Measurements from ENCODE around the gene MRAP.
"Not testable (repeated sequence)": the region's sequence is repeated elsewhere in the genome, so short reads cannot be mapped to it uniquely, and the experiment has no call there.

MRAP gene

DNA sequence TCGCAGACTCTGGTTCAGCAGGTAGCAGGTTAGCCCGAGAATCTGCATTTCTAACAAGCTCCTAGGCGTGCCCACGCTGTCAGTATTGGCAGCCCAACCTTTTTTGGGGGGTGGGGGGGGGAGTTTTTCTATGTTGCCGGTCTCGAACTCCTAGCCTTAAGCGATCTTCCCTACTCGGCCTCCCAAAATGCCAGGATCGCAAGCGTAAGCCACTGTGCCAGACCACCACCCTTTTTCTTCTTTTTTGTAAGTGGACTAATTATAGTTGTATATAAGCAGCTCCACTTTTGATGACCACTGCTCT lies 19.3 kb upstream of the MRAP start:
- no peaks in the 10 kb centered on the region for H3K9me3 Mint-ChIP-seq
- no peaks in the 10 kb centered on the region for H3K27me3 Mint-ChIP-seq

DNA sequence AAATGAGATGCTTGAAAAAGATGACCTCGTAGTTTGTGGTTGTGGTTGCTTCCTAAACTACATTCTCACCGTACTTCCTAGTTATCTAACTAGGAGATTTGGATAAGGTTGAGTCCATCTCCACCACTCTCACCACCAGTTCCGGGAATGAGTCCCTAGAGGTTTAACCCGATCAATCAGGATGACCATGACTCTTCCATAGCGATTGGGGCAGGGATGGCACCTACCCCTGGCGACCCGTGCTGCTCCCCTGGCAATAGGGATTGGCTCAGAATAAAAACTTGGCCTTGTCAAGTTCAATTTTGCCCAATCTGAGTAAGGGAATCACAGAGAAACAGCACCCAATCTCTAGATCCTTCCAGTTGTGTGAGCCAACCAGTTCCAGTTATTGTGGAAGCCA lies 17.1 kb upstream of the MRAP start:
- Mint-ChIP-seq H3K4me1 (peaks cover 24% of the 10 kb centered on the region), H3K9me3 (no peaks in the 10 kb centered on the region), H3K27me3 (no peaks in the 10 kb centered on the region), H3K27ac (no peak overlapping the region), H3K4me3 (no peak overlapping the region)
- DNase-seq, result no peak
- no peak for ATAC-seq

More for the DNA sequence above, 19.3 kb upstream of the MRAP start:
- H3K27ac Mint-ChIP-seq, result peak overlapping the region; percentile 99
- DNase-seq (peak in 1 of 2 donors; percentile 7), ATAC-seq (no peak)
- H3K4me3 Mint-ChIP-seq, result peak overlapping the region; percentile 99 to 100
- peaks cover 32% of the 10 kb centered on the region for H3K4me1 Mint-ChIP-seq

DNA sequence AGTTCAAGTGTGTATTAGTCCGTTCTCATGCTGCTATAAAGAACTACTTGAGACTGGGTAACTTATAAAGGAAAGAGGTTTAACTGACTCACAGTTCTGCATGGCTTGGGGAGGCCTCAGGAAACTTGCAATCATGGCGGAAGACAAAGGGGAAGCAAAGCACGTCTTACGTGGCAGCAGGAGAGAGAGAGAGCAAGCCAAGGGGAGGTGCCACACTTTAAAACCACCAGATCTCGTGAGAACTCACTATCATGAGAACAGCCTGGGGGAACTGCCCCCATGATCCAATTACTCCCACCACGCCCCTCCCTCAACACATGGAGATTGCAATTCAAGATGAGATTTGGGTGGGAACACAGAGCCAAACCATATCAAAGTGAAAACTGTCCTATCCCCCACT lies 15.7 kb upstream of the MRAP start:
- no peaks in the 10 kb centered on the region for H3K9me3 Mint-ChIP-seq
- DNase-seq, result no peak
- no peaks in the 10 kb centered on the region for H3K27me3 Mint-ChIP-seq
- no peak for ATAC-seq
- H3K4me3 Mint-ChIP-seq, result no peak overlapping the region
- no peak overlapping the region for H3K27ac Mint-ChIP-seq
- H3K4me1 Mint-ChIP-seq, result peaks cover 16% of the 10 kb centered on the region

DNA sequence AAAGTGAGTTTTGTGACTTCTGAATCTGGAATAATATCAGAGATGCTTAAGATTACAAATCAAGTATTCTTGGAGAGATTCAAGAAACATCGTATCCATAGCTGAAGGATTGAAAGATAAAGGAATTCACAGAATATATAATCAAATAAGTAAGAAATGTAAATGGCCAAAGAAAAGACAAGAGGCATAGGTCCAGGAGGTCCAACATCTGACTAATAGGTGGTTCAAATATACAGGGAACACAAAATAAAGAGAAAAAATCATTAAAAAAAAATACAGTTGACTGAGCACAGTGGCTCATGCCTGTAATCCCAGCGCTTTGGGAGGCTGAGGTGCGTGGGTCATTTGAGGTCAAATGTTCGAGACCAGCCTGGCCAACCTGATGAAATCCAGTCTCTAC lies 13.2 kb upstream of the MRAP start:
- Mint-ChIP-seq H3K4me3 (no peak overlapping the region), H3K27me3 (no peaks in the 10 kb centered on the region), H3K9me3 (no peaks in the 10 kb centered on the region), H3K27ac (no peak overlapping the region), H3K4me1 (peaks cover 2% of the 10 kb centered on the region)
- ATAC-seq (no peak), DNase-seq (no peak)

DNA sequence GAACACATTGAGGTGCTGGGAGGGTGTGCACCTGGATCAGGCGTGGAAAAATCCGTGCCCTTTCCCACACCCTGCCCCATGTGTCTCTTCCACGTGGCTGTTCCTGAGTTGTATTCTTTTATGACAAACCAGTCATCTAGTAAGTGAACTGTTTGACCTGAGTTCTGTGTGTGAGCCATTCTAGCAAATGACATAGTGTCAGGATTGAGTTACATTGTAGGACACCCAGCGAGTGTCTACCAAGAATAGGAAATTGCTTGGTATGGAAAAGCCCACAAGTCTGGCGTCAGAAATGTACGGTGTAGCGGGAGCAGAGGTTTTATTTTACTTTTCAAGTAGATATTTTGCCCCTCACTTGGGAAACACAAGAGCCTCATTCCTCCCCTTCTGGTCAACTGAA lies 1.2 kb upstream of the MRAP start:
- Mint-ChIP-seq H3K27ac (no peak overlapping the region), H3K4me3 (no peak overlapping the region), H3K27me3 (no peaks in the 10 kb centered on the region), H3K4me1 (no peaks in the 10 kb centered on the region), H3K9me3 (no peaks in the 10 kb centered on the region)
- ATAC-seq (no peak), DNase-seq (no peak)

DNA sequence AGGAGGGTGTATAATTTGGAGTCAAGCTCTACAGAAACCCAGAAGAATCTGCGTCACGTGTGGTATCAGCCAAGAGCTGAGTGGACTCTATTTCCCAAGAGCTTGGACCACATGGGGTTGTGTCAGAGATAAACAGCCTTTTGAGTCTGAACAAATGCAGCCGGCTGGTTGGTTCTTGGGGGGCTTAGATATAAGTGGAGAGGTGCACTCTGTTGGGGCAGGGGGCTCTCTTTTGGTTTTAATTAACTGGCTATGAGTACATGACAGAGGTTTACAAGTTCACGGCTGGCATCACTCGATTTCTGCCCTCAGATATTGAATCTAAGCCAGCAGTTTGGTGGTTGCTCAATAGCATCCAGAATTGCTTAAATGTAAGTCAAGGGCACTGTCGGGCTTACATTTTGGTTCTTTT lies 501 bp upstream of the MRAP start:
- no peak overlapping the region for H3K27ac Mint-ChIP-seq
- DNase-seq, result no peak
- no peak for ATAC-seq
- H3K9me3 Mint-ChIP-seq, result no peaks in the 10 kb centered on the region
- H3K27me3 Mint-ChIP-seq, result no peaks in the 10 kb centered on the region
- H3K4me1 Mint-ChIP-seq, result no peaks in the 10 kb centered on the region
- H3K4me3 Mint-ChIP-seq, result no peak overlapping the region

DNA sequence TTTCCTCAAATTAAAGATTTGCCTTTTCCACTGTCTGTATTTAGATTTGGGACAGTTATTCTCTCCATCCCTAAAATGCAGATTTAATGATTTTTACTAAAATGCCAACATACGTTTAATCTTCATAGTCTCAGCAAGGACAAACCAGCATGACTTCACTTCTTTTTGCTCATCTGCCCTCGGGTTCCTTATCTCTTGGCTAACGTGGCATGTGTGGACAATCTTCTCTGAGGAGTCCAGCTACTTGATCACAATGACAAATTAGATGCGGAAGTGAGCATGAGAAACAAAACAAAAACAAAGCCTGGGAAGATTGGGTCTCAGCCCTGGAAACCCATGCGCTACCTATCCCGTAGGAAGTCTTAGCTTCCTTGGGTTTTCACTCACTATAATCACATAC lies 1.0 kb downstream of the MRAP start:
- no peaks in the 10 kb centered on the region for H3K9me3 Mint-ChIP-seq
- H3K4me1 Mint-ChIP-seq, result no peaks in the 10 kb centered on the region
- ATAC-seq (no peak), DNase-seq (no peak)
- H3K4me3 Mint-ChIP-seq, result no peak overlapping the region
- H3K27ac Mint-ChIP-seq, result no peak overlapping the region
- H3K27me3 Mint-ChIP-seq, result no peaks in the 10 kb centered on the region

DNA sequence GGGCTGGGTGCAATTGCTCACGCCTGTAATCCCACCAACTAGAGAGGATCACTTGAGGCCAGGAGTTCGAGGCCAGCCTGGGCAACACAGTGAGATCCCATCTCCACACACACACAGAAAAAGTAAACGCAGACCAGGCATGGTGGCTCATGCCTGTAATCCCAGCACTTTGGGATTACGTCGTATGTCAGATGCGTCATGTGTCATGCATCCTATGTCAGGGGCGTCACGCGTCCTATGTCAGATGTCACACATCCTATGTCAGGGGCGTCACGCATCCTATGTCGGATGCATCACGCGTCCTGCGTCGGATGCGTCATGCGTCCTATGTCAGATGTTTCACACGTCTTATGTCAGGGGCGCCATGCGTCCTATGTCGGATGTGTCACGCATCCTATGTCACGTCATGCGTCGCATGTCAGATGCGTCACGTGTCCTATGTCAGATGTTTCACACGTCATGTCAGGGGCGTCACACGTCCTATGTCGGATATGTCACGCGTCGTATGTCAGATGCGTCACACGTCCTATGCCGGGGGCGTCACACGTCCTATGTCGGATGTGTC lies 1.5 kb downstream of the MRAP start:
- Mint-ChIP-seq H3K4me3 (no peak overlapping the region), H3K27me3 (no peaks in the 10 kb centered on the region), H3K4me1 (no peaks in the 10 kb centered on the region), H3K27ac (no peak overlapping the region), H3K9me3 (no peaks in the 10 kb centered on the region)
- DNase-seq (no peak), ATAC-seq (no peak)

DNA sequence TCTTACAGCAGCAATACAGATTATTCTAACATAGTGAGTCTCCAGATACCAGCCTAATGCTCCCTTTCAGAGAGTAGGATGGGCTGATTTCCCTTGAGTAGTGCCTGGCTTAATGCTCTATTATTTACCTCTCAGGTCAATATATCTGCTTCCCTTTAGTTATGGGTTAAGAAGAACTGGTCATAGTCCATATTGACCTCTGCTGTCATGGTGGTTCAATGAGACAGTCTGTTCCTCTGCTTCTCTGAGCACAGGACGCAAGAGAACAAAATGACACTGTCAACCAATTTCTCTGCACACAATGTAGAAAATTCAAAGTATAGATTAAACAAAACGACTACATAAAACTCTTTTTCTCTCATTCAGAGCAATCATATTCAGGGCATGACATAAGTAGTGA lies 2.9 kb downstream of the MRAP start:
- H3K27ac Mint-ChIP-seq, result no peak overlapping the region
- H3K4me1 Mint-ChIP-seq, result peaks cover 7% of the 10 kb centered on the region
- no peaks in the 10 kb centered on the region for H3K27me3 Mint-ChIP-seq
- no peak overlapping the region for H3K4me3 Mint-ChIP-seq
- ATAC-seq (no peak), DNase-seq (no peak)
- H3K9me3 Mint-ChIP-seq, result no peaks in the 10 kb centered on the region

DNA sequence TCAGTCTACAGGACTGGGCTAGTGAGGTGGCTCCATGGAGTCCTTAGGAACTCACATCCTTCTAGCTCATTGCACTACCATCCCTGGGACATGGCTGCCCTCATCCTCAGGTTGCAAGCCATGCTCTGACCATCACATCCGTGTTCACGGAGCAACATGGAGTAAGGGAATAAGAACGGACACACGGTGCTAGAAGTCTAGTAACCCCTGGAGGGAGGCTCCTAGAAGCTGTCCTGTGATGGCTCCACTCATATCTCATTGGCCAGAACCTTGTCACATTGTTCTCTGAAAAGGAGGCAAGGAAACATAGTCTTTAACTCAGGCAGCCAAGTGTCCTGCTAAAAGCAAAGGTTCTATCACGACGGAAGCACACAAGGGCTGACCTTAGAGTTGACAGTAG lies 3.9 kb downstream of the MRAP start:
- DNase-seq (no peak), ATAC-seq (no peak)
- no peaks in the 10 kb centered on the region for H3K9me3 Mint-ChIP-seq
- H3K27me3 Mint-ChIP-seq, result no peaks in the 10 kb centered on the region
- H3K27ac Mint-ChIP-seq, result no peak overlapping the region
- H3K4me1 Mint-ChIP-seq, result peaks cover 9% of the 10 kb centered on the region
- no peak overlapping the region for H3K4me3 Mint-ChIP-seq

DNA sequence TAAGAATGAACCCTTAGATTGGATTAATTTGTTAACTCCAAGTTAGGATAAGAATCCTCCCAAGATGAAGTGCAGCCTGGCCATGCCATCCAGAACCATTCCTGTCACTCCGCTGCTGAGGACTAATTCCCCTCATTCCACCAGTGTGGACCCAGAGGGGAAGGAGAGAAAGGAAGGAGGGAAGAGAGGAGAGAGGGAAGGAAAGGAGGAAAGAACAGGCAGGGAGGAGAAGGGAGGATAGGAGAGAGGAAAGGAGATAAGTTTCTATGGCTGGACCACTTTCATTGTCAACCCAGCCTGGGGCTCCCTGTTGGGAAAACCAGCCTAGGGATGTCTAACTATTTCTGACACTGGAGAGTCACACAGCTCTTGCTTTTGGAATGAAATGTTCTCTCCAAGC lies 4.7 kb downstream of the MRAP start:
- Mint-ChIP-seq H3K4me1 (peaks cover 9% of the 10 kb centered on the region), H3K27me3 (no peaks in the 10 kb centered on the region), H3K27ac (no peak overlapping the region), H3K9me3 (no peaks in the 10 kb centered on the region), H3K4me3 (no peak overlapping the region)
- no peak for ATAC-seq
- DNase-seq, result no peak

DNA sequence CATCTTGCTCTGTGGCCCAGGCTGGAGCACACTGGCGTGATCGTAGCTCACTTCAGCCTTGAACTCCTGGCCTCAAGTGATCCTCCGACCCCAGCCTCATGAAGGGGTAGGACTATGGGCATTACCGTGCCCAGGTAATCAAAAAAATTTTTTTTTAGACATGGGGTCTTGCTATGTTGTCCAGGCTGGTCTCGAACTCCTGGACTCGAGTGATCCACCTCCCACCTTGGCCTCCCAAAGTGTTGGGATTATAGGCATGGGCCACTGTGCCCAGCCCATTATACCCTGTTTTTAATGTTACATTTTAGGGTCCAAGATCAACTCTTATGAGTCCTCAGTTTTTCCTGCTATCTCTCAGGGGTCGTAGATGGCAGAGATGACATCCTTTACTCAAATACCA lies 6.3 kb downstream of the MRAP start:
- Mint-ChIP-seq H3K27me3 (no peaks in the 10 kb centered on the region), H3K4me1 (peaks cover 9% of the 10 kb centered on the region), H3K4me3 (no peak overlapping the region), H3K27ac (no peak overlapping the region), H3K9me3 (no peaks in the 10 kb centered on the region)
- DNase-seq (no peak), ATAC-seq (no peak)

DNA sequence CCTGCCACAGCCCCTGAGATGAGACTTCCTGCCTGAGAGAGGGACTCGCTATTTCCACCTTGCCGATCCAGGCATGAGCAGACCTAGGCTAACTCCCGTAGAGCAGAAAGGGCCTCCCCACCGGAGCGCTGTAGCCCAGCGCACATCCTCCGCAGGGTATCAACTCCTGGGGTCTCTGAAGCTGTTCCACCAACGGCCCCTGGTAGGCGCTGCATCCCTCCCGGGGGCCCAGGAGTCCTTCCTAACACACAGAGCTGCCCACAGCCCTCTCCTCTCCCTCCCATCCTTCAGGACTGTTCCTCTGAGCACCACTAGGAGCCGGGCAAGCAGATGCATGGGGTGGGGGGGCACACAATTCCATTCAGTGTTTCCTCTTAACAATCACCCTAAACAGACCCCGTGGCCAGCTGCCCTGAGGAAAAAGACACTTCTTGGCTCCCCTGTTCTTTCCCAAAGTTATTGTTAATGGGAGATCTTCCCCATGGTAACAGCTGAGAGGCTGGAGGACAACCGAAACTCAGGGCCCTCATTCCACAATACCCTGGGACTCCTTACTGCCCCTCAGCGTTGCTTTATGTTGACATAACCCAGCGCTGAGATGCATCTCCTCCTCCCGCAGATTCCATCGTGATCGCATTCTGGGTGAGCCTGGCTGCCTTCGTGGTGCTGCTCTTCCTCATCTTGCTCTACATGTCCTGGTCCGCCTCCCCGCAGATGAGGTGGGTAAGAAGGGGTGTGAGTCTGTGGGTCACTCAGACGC lies 7.5 kb downstream of the MRAP start:
- no peaks in the 10 kb centered on the region for H3K9me3 Mint-ChIP-seq
- H3K27me3 Mint-ChIP-seq, result no peaks in the 10 kb centered on the region
- ATAC-seq (no peak), DNase-seq (no peak)
- H3K4me1 Mint-ChIP-seq, result peaks cover 16% of the 10 kb centered on the region
- H3K4me3 Mint-ChIP-seq, result no peak overlapping the region
- no peak overlapping the region for H3K27ac Mint-ChIP-seq

DNA sequence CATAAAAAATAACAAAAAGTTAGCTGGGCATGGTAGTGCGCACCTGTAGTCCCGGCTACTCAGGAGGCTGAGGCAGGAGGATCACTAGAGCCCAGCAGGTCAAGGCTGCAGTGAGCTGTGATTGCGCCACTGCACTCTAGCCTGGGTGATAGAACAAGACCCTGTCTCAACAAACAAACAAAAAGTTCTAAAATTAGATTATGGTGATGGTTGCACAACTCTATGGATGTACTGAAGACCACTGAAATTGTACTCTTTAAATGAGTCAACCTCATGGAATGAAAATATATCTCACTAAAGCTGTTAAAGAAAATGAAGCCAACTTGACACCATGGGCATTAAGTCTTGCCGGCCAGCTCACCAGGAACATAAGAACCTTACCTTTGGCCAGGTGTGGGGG lies 9.1 kb downstream of the MRAP start:
- no peak overlapping the region for H3K27ac Mint-ChIP-seq
- DNase-seq (no peak), ATAC-seq (no peak)
- H3K4me1 Mint-ChIP-seq, result peaks cover 30% of the 10 kb centered on the region
- no peaks in the 10 kb centered on the region for H3K9me3 Mint-ChIP-seq
- H3K4me3 Mint-ChIP-seq, result no peak overlapping the region
- no peaks in the 10 kb centered on the region for H3K27me3 Mint-ChIP-seq

DNA sequence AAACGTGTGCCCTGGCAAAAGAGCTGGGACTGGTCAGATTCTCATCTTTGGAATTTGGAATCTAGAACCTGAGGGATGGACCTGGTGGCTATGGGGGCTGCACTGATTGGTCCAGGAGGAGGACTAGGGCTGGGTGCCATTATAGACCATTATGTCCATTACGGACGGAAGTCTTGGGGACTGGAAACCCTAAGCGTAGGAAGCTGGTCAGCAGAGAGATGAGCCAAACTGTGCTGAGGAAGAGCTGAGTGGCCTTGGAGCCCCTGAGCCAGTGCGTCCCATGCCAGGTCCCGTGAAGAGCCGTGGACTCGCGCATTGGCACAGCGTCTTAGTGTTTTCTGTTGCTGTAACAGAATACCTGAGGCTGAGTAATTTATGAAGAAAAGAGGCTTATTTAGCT lies 10.0 kb downstream of the MRAP start:
- no peak for DNase-seq
- Mint-ChIP-seq H3K27me3 (no peaks in the 10 kb centered on the region), H3K4me3 (no peak overlapping the region), H3K27ac (no peak overlapping the region), H3K4me1 (peaks cover 30% of the 10 kb centered on the region), H3K9me3 (no peaks in the 10 kb centered on the region)
- ATAC-seq, result no peak

DNA sequence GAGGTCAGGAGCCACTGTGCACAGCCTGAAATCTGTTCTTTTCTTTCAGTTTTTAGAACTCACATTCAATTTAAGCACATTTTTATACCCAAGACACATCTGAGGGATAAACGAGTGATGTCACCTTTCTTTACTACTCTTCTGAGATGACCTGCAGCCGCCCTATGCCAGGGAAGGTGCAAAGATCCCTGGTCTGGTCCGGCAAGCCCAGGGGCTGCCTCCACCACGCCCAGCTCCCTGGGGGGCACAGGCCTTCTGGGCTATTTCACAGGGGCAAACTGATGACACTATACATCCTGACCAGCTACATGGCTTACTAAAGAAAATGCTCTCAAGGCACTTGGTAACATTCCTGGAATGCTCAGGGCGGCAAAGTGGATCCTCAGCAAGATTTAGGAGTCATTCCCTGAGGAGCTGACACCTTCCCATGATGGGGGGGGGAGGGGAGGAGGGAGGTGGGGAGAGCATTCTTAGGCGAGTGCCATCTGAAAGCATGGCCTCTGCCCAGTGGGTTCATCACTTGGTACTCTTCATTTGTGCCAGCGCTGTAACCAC lies 11.3 kb downstream of the MRAP start:
- no peaks in the 10 kb centered on the region for H3K9me3 Mint-ChIP-seq
- H3K27ac Mint-ChIP-seq, result no peak overlapping the region
- ATAC-seq (no peak), DNase-seq (no peak)
- no peaks in the 10 kb centered on the region for H3K27me3 Mint-ChIP-seq
- H3K4me1 Mint-ChIP-seq, result peaks cover 30% of the 10 kb centered on the region
- H3K4me3 Mint-ChIP-seq, result no peak overlapping the region

DNA sequence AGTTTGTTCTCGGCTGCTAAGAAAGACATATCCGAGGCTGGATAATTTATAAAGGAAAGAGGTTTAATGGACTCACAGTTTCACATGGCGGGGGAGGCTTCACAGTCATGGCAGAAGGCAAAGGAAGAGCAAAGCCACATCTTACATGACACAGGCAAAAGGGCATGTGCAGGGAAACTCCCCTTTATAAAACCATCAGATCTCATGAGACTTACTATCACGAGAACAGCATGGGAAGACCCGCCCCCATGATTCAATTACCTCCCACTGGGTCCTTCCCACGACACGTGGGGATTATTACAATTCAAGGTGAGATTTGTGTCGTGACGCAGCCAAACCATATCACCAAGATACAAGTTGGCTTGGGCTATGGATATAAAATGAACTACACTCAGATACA lies 12.3 kb downstream of the MRAP start:
- not testable (repeated sequence) for H3K4me3 Mint-ChIP-seq, H3K27me3 Mint-ChIP-seq, DNase-seq, H3K9me3 Mint-ChIP-seq, ATAC-seq, H3K27ac Mint-ChIP-seq
- peaks cover 29% of the 10 kb centered on the region for H3K4me1 Mint-ChIP-seq

All from stimulated activated naive CD8-positive, alpha-beta T cell treated with anti-CD3 and anti-CD28 coated beads, Interleukin-15, amount 100 ng/mL, for 72 hours (primary cell).